ENCODE results near the gene GATB. TPM values are rescaled to one million over a fixed set of nuclear protein-coding genes. Genes with fewer than 3 reads are reported as not detected.
A peak's percentile ranks its signal among the peaks of the same experiment; 100 is the strongest.

Gene GATB, protein sequence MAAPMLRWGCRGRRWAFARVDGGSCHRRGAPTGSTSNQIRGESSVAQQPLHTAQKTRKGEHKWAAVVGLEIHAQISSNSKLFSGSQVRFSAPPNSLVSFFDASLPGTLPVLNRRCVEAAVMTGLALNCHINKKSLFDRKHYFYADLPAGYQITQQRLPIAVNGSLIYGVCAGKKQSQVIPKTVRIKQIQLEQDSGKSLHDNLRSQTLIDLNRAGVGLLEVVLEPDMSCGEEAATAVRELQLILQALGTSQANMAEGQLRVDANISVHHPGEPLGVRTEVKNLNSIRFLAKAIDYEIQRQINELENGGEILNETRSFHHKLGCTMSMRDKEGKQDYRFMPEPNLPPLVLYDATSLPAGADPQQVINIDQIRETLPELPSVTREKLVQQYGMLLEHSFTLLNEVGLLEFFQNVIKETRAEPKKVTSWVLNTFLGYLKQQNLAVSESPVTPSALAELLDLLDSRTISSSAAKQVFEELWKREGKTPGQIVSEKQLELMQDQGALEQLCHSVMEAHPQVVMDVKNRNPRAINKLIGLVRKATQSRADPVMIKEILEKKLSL
- 14.2 TPM for total RNA-seq
- long read RNA-seq, transcript GATB-201 (13 exons, 2,385 nt): major isoform, 21 of 28 reads
- long read RNA-seq, partial matches to known transcripts: 2 of 28 reads
- long read RNA-seq, other reads (novel, unspliced or antisense): 3 of 28 reads

GRCh38 chr4:151760712-151761661, at the start of gene GATB:
GATB (minus strand) TSS chr4:151761007; CDS start chr4:151760982, 25 bp downstream.
- peaks cover 9% of the 10 kb centered on the region for H3K4me1 ChIP-seq
- H3K27ac ChIP-seq: peak within 1 kb of the TSS; percentile 69
- peak; percentile 94 for DNase-seq
- H3K36me3 ChIP-seq: peaks cover 7% of the 10 kb centered on the region
- peak; percentile 100 for ATAC-seq
- H3K4me3 ChIP-seq: peak within 1 kb of the TSS; percentile 78
- no peaks in the 10 kb centered on the region for H3K27me3 ChIP-seq (ENCODE audit: low read depth)
- no peaks in the 10 kb centered on the region for H3K9me3 ChIP-seq
- intact Hi-C loops (cut with DNase I): no loop called here
- TF ChIP-seq CTCF (IDR thresholded peaks at IDR 0.05): peak; percentile 53

- Histone ChIP-seq H3K4me3 (no peak overlapping the region), H3K9me3 (no peaks in the 10 kb centered on the region), H3K27me3 (ENCODE audit: low read depth) (no peaks in the 10 kb centered on the region), H3K4me1 (no peaks in the 10 kb centered on the region), H3K36me3 (no peaks in the 10 kb centered on the region), H3K27ac (no peak overlapping the region)
- intact Hi-C loops (cut with DNase I): no loop called here
- DNase-seq (no peak), ATAC-seq (no peak)
- no peak for TF ChIP-seq CTCF (IDR thresholded peaks at IDR 0.05)
Observed at GRCh38 chr4:151810476-151810875, 49.7 kb upstream of the GATB start.

DNA sequence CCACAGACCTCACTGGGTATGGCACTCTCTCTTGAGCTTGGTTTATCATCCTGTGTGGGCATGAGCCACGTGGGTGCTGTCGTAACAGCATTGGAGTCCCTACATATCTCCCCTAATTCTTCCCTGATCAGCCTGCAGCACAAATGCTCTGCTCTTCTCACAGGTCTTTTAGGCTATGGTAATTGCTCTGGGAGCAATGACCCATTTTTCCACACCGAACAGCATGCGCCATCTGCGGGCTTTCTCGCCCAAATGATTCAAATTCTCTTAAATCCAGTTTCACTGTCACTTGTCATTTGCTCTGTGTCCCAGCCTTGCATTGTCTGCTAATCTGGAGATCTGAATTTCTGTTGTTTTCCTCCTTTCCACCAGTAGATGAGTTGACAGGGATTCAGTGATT, 48.9 kb upstream of the GATB start:
- no peak for TF ChIP-seq CTCF (IDR thresholded peaks at IDR 0.05)
- DNase-seq: no peak
- Histone ChIP-seq H3K36me3 (no peaks in the 10 kb centered on the region), H3K4me1 (no peaks in the 10 kb centered on the region), H3K27ac (no peak overlapping the region), H3K9me3 (no peaks in the 10 kb centered on the region), H3K4me3 (no peak overlapping the region), H3K27me3 (ENCODE audit: low read depth) (no peaks in the 10 kb centered on the region)
- no peak for ATAC-seq
- intact Hi-C loops (cut with DNase I): no loop called here

DNA sequence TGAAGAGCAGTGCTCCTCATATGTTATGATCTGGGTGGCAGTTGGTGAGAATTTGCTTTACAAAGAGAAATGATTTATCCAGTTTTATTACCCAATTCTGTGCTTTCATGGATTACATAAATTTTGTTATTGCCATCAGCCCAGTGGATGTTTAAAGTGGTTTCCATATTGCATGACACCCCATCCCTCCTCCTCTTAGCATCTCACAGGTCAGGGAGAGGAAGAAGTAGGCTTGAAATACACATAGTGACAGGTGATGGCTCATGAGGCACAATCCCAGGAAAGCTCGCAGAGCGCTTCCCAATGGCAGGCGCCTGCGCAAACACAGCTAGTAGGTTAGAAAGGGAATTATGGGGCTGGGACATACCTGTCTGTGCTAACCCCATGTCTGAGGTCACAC, 47.7 kb upstream of the GATB start:
- intact Hi-C loops (cut with DNase I): no loop called here
- TF ChIP-seq CTCF (IDR thresholded peaks at IDR 0.05): no peak
- H3K4me3 ChIP-seq: no peak overlapping the region
- no peak for DNase-seq
- H3K36me3 ChIP-seq: no peaks in the 10 kb centered on the region
- H3K27ac ChIP-seq: no peak overlapping the region
- no peaks in the 10 kb centered on the region for H3K9me3 ChIP-seq
- no peak for ATAC-seq
- H3K27me3 ChIP-seq (ENCODE audit: low read depth): no peaks in the 10 kb centered on the region
- H3K4me1 ChIP-seq: no peaks in the 10 kb centered on the region

- intact Hi-C loops (cut with DNase I): no loop called here
Observed at GRCh38 chr4:151808120-151808529, 47.3 kb upstream of the GATB start.

More at GRCh38 chr4:151808120-151808529, 47.3 kb upstream of the GATB start:
- no peaks in the 10 kb centered on the region for H3K27me3 ChIP-seq (ENCODE audit: low read depth)
- no peaks in the 10 kb centered on the region for H3K36me3 ChIP-seq
- H3K27ac ChIP-seq: no peak overlapping the region
- no peak for DNase-seq
- no peaks in the 10 kb centered on the region for H3K9me3 ChIP-seq
- H3K4me1 ChIP-seq: no peaks in the 10 kb centered on the region
- no peak for TF ChIP-seq CTCF (IDR thresholded peaks at IDR 0.05)
- H3K4me3 ChIP-seq: no peak overlapping the region
- no peak for ATAC-seq
